ENCODE measurements around the gene NDUFS8.

Gene NDUFS8

GRCh38 chr11:68016904-68017817, 13.3 kb upstream of the NDUFS8 start:
- no peak for DNase-seq

- DNase-seq, result no peak
Observed at GRCh38 chr11:68017980-68018729, 12.3 kb upstream of the NDUFS8 start.

- DNase-seq, result no peak
Observed at GRCh38 chr11:68018730-68019190, 11.7 kb upstream of the NDUFS8 start.

GRCh38 chr11:68019486-68019885, 11.0 kb upstream of the NDUFS8 start:
- DNase-seq, result no peak

- no peak for DNase-seq
Observed at GRCh38 chr11:68020575-68020974, 9.9 kb upstream of the NDUFS8 start.

- DNase-seq, result no peak
Observed at GRCh38 chr11:68021167-68021787, 9.2 kb upstream of the NDUFS8 start.

- DNase-seq, result no peak
Observed at GRCh38 chr11:68022531-68022930, 8.0 kb upstream of the NDUFS8 start.

GRCh38 chr11:68024508-68024907, 6.0 kb upstream of the NDUFS8 start:
- DNase-seq, result no peak

GRCh38 chr11:68025047-68025446, 5.4 kb upstream of the NDUFS8 start:
- no peak for DNase-seq

GRCh38 chr11:68026391-68027105, 3.9 kb upstream of the NDUFS8 start:
- DNase-seq, result no peak

GRCh38 chr11:68027667-68028066, 2.8 kb upstream of the NDUFS8 start:
- DNase-seq, result no peak

- no peak for DNase-seq
Observed at GRCh38 chr11:68028802-68029545, 1.5 kb upstream of the NDUFS8 start.

GRCh38 chr11:68031144-68031464, 623 bp downstream of the NDUFS8 start:
- DNase-seq, result no peak

- no peak for DNase-seq
Observed at GRCh38 chr11:68032003-68032402, 1.5 kb downstream of the NDUFS8 start.

- DNase-seq, result no peak
Observed at GRCh38 chr11:68032997-68033707, 2.7 kb downstream of the NDUFS8 start.

GRCh38 chr11:68033708-68034045, 3.2 kb downstream of the NDUFS8 start:
- no peak for DNase-seq

- DNase-seq, result no peak
Observed at GRCh38 chr11:68035266-68035876, 4.9 kb downstream of the NDUFS8 start.

GRCh38 chr11:68036141-68036716, 5.7 kb downstream of the NDUFS8 start:
- DNase-seq, result no peak

- no peak for DNase-seq
Observed at GRCh38 chr11:68036717-68037239, 6.3 kb downstream of the NDUFS8 start.

GRCh38 chr11:68037411-68038225, 7.1 kb downstream of the NDUFS8 start:
- no peak for DNase-seq

All from GDM1 (cell line).